Stimulated activated CD8-positive, alpha-beta memory T cell treated with anti-CD3 and anti-CD28 coated beads, Interleukin-15, amount 100 ng/mL, for 4 hours (primary cell): Measurements from ENCODE around the gene MYO19.
"Not testable (repeated sequence)": the region's sequence is repeated elsewhere in the genome, so short reads cannot be mapped to it uniquely, and the experiment has no call there.

ENCODE experiments used
- DNase-seq, 2 donors: peaks; one replicate each; pipeline ENCODE4 v3.0.0-alpha.2; 2020; ENCODE audit warnings: low read depth in 2 of 2

MYO19 gene

DNA sequence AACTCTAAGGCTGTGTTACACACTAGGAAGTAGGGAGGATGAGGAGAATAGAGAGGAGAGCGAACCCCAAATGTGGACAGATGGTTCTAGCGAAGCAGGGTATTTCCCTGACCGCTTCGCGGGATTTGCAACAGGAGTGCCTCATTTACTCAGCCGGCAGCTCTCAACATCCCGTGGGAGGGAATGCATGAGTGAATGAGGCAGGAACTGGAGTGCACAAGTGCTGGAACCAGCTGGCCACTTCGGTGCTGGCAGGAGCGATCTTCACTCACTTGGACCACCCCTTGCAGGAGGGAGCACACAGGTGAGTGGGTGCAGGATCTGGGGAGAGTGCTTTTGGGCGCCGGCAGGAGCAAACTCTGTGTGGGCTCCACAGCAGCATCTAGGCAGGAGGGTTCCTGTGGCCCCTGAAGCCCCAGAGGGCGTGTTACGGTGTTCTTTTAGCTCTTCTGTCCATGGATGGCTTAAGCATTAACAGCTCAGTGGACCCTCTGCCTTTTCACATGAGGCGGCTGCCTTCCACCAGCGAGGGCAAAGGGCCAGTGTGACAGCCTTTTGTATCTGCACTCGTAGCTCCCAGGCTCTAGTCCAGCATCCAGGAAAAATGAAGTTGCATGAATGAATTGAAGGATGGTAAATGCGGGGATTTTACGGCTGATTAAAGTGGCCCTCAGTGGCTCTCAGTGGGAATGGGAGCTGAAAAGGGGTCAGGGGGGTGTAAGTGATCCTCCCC, 65.6 kb downstream of the MYO19 start:
- DNase-seq, result no peak

DNA sequence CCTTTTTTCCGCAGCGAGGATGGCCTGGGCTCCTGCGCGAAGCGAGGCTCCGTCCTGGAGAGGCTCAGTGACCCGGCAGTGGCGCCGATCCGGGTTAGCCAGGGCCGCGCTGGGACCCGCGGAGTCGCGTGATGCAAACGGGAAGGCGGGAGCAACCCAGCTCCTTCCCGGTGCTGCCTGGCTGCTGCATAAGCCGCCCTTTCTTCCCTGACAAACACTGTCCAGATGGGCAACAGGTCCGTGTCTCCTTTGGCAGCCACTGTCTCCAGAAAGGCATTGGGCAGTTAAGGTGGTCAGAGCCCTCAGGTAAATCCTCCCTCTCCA, 69.9 kb downstream of the MYO19 start:
- no peak for DNase-seq

DNA sequence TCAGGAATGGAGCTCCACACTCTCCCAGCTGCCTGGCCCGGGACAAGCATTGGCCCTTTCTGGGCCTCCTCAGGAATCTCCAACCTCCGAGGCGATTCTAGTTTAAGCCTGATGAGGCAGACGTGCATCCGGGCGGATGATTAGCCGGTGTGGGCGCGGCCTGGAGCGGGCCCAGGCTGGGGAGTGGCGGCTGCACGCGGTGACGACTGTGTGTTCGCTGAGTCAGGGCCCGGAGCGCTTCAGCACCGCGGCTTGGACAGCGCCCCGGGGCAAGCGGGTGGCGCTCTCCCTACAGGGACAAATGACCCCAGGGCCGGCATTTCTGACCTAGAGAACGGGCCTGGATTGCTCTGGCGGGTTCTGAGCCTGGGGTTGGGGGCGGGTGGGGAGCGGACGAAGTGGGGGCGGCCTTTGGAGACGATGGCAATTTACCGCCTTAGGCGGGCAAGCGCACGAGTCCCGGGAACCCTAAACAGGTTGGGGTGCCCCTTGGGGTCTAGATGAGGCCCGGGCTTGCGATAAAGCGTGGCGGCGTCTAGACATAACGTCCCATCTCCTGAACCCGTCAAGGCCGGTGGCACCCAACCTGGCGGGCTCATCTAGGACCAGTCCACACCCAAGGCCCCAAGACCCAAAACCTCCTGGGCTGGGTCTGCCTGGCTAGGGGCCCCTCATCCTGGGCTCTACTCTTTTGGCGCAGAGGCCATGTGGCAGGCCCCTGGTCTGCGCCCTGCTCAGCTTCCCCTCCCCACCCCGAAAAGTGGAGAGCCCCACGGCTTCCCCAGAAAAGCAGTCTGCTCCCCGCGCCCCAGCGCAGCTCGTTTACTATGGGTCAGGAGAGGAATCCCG, 70.5 kb downstream of the MYO19 start:
- DNase-seq, result no peak

DNA sequence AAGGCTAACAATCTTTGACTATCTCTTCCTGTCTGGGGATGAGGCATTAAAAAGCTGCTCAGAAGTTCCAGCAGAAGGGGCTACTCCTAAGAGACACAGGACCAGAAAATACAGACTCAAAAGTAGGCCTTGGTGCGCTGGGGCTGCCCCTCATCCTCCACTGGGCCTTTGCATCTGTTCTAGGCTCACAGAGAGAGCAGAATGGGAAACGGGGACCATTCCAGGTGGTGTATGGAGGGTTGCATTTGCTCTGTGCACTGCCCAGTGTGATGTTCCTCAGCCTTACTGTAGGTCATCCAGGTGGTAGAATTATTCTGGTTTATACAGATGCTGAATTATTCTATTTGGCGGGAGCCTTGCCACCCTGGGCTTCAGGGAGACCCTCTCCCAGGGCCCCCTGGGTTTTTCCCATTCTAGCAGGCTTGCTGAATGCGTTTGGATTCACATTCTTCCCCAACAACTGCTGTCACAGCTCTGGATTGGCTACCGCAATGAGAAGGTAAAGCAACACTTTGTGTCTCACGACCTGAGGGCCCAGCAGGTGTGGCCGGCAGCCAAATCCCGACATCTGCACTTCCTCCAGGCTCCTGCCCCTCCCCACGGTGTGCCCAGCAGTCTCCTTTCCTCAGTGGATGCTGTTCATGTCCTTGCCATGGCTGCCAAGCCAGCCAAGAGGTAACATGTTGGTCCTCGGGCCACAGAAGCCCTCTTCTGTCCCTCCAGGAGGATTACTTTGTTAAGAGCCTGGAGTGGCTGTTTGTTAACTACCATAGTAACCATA, 73.1 kb downstream of the MYO19 start:
- DNase-seq, result no peak

DNA sequence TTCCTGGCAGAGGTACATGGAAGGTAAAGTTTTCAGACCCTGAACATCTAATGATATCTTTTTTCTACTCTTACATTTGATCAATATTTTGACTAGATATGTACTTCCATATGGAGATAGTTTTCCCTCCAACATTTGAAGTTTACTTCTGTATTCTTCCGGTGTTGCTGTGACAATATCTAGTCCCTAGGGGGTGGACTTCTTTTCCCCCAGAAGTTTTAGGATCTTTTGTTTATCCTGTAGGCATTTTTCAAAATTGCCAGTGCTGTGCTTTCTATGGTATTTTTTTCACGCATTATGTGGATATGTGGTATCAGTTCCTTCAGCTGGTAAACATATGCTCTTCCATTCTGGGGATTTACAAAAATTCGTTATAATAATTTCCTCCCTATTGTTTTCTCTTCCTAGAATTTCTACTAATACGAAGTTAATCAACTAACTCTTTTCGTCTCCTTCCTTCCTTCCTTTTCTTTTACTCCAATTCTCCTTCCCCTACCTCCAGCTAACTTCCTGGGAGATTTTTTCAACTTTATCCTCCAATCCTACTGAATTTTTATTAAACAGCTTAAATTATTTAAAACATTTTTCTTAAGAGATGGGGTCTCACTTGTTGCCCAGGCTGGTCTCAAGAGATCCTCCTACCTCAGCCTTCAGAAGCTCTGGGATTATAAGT, 74.3 kb downstream of the MYO19 start:
- no peak for DNase-seq

DNA sequence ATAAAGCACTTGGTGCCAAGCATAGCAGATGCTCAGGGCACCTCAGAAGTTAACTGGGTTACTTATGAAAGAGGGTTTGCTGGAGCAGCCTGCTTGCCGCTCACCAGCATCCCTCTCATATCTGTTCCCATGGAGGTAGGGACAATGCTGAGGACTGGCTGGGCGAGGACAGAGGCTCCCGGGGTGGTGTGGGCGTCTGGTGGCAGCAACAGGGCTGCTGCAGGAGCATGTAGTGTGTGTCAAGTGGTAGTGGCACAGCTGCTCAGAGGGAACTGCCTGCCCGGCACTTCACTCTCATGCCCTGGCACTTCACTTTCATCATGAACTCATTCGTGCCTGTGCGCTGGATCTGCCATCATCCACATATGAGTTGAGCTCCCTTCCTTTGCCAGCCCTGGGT, 75.1 kb downstream of the MYO19 start:
- DNase-seq, result no peak

DNA sequence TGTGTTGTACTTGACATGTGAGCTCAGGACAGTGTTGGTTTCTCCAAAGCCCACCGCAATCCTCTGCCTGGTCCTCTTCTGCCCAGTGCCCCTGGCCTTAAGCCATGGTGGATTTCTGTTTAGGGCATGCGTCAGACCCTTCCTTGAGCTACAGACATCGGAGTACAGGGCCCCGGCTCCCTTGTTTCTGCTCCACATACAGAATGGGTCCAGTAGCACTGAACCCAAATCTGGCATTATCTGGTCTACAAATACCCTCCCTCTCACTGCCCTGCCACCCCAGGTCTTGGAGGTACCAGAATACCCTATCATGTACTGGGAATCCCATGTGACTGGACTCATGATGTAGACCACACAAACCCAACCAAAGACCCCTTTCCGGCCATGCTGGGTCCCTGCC, 75.6 kb downstream of the MYO19 start:
- DNase-seq, result no peak

DNA sequence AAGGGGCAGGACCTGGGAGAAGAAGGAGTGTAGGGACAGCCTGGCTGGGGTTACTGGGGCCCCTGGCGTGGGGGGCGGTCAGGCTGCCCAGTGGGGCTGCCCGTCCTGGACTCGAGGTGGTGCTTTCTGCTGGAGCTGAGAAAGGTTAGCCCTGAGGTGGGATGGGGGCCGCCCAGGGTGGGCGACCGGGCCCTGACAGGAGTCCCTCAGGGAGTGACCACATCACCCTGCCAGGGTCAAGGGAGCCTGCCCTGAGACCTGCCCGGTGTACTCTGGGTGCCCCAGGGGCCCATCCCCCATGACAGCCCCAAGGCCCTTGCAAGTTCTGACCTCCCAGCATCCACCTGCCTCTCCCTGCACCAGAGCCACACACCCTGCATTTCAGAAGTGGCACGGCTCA, 77.0 kb downstream of the MYO19 start:
- DNase-seq, result not testable (repeated sequence)

DNA sequence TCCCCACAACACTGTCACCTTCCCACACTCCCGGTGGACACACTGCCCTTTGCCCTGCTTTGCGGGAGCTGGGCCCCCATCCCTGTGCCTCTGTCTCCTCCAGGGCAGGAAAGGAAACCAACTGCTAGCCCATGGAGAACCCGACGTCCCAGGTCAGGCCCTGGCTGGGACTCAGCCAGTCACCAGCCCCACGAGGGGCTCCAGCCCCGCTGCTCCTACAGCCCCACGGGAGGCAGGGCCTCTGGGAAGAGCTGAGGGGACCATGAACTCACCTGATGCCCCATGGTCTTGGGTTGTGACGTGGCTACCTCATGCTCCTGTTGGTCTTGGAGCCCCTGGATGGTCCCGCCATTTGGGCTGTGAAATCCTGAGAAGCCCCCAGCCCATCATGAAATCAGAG, 81.8 kb downstream of the MYO19 start:
- not testable (repeated sequence) for DNase-seq

DNA sequence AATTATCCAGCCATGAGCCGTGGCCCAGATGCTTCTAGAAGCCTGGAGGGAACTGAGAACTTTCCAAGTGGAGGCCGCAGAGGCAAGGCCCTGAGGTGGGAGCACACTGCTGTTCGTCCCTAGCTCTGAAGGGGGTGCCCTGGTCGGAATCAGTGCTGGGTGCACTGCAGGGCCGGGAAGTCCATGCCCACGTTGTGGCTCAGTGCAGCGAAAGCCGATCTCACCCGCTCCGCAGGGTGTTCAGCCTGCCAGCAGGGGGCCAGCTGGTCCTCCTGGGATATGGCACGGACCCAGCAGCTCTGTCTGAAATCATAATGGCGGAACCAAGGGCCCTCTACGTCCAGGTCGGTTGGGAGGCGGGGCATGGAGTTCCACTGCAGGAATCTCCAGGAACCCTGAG, 84.7 kb downstream of the MYO19 start:
- not testable (repeated sequence) for DNase-seq
